Mesendoderm (in vitro differentiated cells): Measurements from ENCODE around the gene TEX14.
A peak's percentile ranks its signal among the peaks of the same experiment; 100 is the strongest.

ENCODE experiments used
- DNase-seq: peaks from one replicate; pipeline ENCODE4 v3.0.0; 2013
- H2AK5ac ChIP-seq: 2 replicates; pipeline ENCODE4 v1.6.1; 2013; ENCODE audit warnings: low read length, inconsistent platforms
- H2BK120ac ChIP-seq: 2 replicates; pipeline ENCODE4 v1.6.1; 2013; ENCODE audit warnings: low read depth, mild to moderate bottlenecking, low read length, moderate library complexity, mixed read lengths
- H2BK15ac ChIP-seq: replicated peaks from 2 replicates; pipeline ENCODE4 v1.6.1; 2013; ENCODE audit warnings: low read depth, mild to moderate bottlenecking, moderate library complexity
- H2BK5ac ChIP-seq: 2 replicates; pipeline ENCODE4 v1.6.1; 2013; ENCODE audit warnings: low read length, inconsistent platforms
- H3K18ac ChIP-seq: 2 replicates; pipeline ENCODE4 v1.6.1; 2013; ENCODE audit warnings: mild to moderate bottlenecking, low read length, mixed read lengths
- H3K23ac ChIP-seq: one replicate; pipeline ENCODE4 v1.6.1; 2013; ENCODE audit warnings: low read length
- H3K27ac ChIP-seq: 2 replicates; pipeline ENCODE4 v1.5.1; 2013; ENCODE audit warnings: low read depth, mild to moderate bottlenecking, inconsistent platforms, low read length, moderate library complexity
- H3K27me3 ChIP-seq: 2 replicates; pipeline ENCODE4 v1.6.1; 2013; ENCODE audit warnings: low read length, control low read depth, mild to moderate bottlenecking, inconsistent platforms; ENCODE audit not compliant: insufficient read depth, poor library complexity
- H3K36me3 ChIP-seq: 2 replicates; pipeline ENCODE4 v1.6.1; 2013; ENCODE audit warnings: low read length, inconsistent platforms; ENCODE audit not compliant: control insufficient read depth, insufficient read depth
- H3K4ac ChIP-seq: one replicate; pipeline ENCODE4 v1.6.1; 2013; ENCODE audit warnings: low read depth, mild to moderate bottlenecking, low read length, moderate library complexity
- H3K4me1 ChIP-seq: 2 replicates; pipeline ENCODE4 v1.6.1; 2013; ENCODE audit warnings: low read depth, low read length, inconsistent platforms; ENCODE audit not compliant: control insufficient read depth
- H3K4me2 ChIP-seq: 2 replicates; pipeline ENCODE4 v1.6.1; 2013; ENCODE audit warnings: low read length
- H3K4me3 ChIP-seq: 2 replicates; pipeline ENCODE4 v1.5.1; 2013; ENCODE audit warnings: mild to moderate bottlenecking, low read length
- H3K56ac ChIP-seq: one replicate; pipeline ENCODE4 v1.6.1; 2013; ENCODE audit warnings: low read length
- H3K79me1 ChIP-seq: 2 replicates; pipeline ENCODE4 v1.6.1; 2013; ENCODE audit warnings: low read length, inconsistent platforms
- H3K79me2 ChIP-seq: 2 replicates; pipeline ENCODE4 v1.6.1; 2013; ENCODE audit warnings: mild to moderate bottlenecking, low read length; ENCODE audit not compliant: control insufficient read depth, insufficient read depth
- H3K9ac ChIP-seq: 2 replicates; pipeline ENCODE4 v1.6.1; 2013; ENCODE audit warnings: low read length, inconsistent platforms
- H4K5ac ChIP-seq: one replicate; pipeline ENCODE4 v1.6.1; 2013; ENCODE audit warnings: low read length
- H4K8ac ChIP-seq: one replicate; pipeline ENCODE4 v1.6.1; 2013; ENCODE audit warnings: low read depth, mild to moderate bottlenecking, control low read depth, low read length, moderate library complexity
- WGBS: extraction: QIAGEN DNeasy Blood & Tissue Kit; methylation state at CpG from one replicate; pipeline ENCODE4 v1.1.7; 2013; ENCODE audit warnings: low lambda C conversion rate, missing lambda C conversion rate; ENCODE audit not compliant: insufficient coverage; ENCODE audit errors: extremely low coverage; 5-methylcytosine and 5-hydroxymethylcytosine counted together

TEX14 gene

GRCh38 chr17:58570758-58571157 is 121.1 kb downstream of the TEX14 start:
- H3K27ac ChIP-seq = no peak overlapping the region
- H3K56ac ChIP-seq = no peak overlapping the region
- no peak overlapping the region for H3K4ac ChIP-seq
- no peaks in the 10 kb centered on the region for H3K79me2 ChIP-seq
- no peak overlapping the region for H4K8ac ChIP-seq
- H3K79me1 ChIP-seq = no peaks in the 10 kb centered on the region
- no peaks in the 10 kb centered on the region for H3K36me3 ChIP-seq
- H4K5ac ChIP-seq = no peak overlapping the region
- no peak overlapping the region for H2BK120ac ChIP-seq
- H3K23ac ChIP-seq = no peak overlapping the region
- no peak overlapping the region for H3K4me3 ChIP-seq
- no peak overlapping the region for H3K4me2 ChIP-seq
- DNase-seq = no peak
- H2BK15ac ChIP-seq = no peak overlapping the region
- H3K4me1 ChIP-seq = no peaks in the 10 kb centered on the region
- WGBS = no CpG with 5 or more reads among the region's 4 CpGs
- H2BK5ac ChIP-seq = no peak overlapping the region
- H3K9ac ChIP-seq = no peak overlapping the region
- no peak overlapping the region for H3K18ac ChIP-seq
- H2AK5ac ChIP-seq = no peak overlapping the region
- H3K27me3 ChIP-seq = no peaks in the 10 kb centered on the region

- DNase-seq = no peak
- Histone ChIP-seq H4K5ac (no peak overlapping the region), H3K79me1 (no peaks in the 10 kb centered on the region)
Observed at GRCh38 chr17:58569196-58569595, 122.6 kb downstream of the TEX14 start.

GRCh38 chr17:58568044-58568799 is 123.6 kb downstream of the TEX14 start:
- no peaks in the 10 kb centered on the region for H3K79me2 ChIP-seq
- WGBS = no CpG with 5 or more reads among the region's 1 CpG
- no peak overlapping the region for H3K56ac ChIP-seq
- H3K36me3 ChIP-seq = no peaks in the 10 kb centered on the region
- H3K4me2 ChIP-seq = no peak overlapping the region
- H2AK5ac ChIP-seq = no peak overlapping the region
- no peaks in the 10 kb centered on the region for H3K79me1 ChIP-seq
- no peak overlapping the region for H3K4me3 ChIP-seq
- no peak overlapping the region for H2BK5ac ChIP-seq
- no peak overlapping the region for H3K23ac ChIP-seq
- H3K18ac ChIP-seq = no peak overlapping the region
- H2BK120ac ChIP-seq = no peak overlapping the region
- no peak overlapping the region for H2BK15ac ChIP-seq
- no peak overlapping the region for H3K27ac ChIP-seq
- H3K27me3 ChIP-seq = no peaks in the 10 kb centered on the region
- H3K4ac ChIP-seq = no peak overlapping the region
- H3K9ac ChIP-seq = no peak overlapping the region
- H3K4me1 ChIP-seq = no peaks in the 10 kb centered on the region
- DNase-seq = peak; percentile 12
- H4K5ac ChIP-seq = no peak overlapping the region
- H4K8ac ChIP-seq = no peak overlapping the region

More at GRCh38 chr17:58569196-58569595, 122.6 kb downstream of the TEX14 start:
- no peak overlapping the region for H3K56ac ChIP-seq
- H3K27me3 ChIP-seq = no peaks in the 10 kb centered on the region
- WGBS = no CpG with 5 or more reads among the region's 1 CpG
- H3K27ac ChIP-seq = no peak overlapping the region
- H3K4me3 ChIP-seq = no peak overlapping the region
- H3K18ac ChIP-seq = no peak overlapping the region
- H3K4me1 ChIP-seq = no peaks in the 10 kb centered on the region
- no peaks in the 10 kb centered on the region for H3K36me3 ChIP-seq
- H3K79me2 ChIP-seq = no peaks in the 10 kb centered on the region
- H2BK15ac ChIP-seq = no peak overlapping the region
- H3K9ac ChIP-seq = no peak overlapping the region
- no peak overlapping the region for H3K4me2 ChIP-seq
- no peak overlapping the region for H4K8ac ChIP-seq
- no peak overlapping the region for H3K23ac ChIP-seq
- H2AK5ac ChIP-seq = no peak overlapping the region
- H3K4ac ChIP-seq = no peak overlapping the region
- no peak overlapping the region for H2BK120ac ChIP-seq
- no peak overlapping the region for H2BK5ac ChIP-seq

GRCh38 chr17:58565389-58566311 is 126.2 kb downstream of the TEX14 start:
- no peak overlapping the region for H2BK15ac ChIP-seq
- H3K4me3 ChIP-seq = no peak overlapping the region
- no peak overlapping the region for H2AK5ac ChIP-seq
- H2BK5ac ChIP-seq = no peak overlapping the region
- H3K79me2 ChIP-seq = no peaks in the 10 kb centered on the region
- DNase-seq = peak; percentile 76
- peak overlapping the region; percentile 2 for H4K8ac ChIP-seq
- H4K5ac ChIP-seq = no peak overlapping the region
- H3K4me1 ChIP-seq = no peaks in the 10 kb centered on the region
- no peaks in the 10 kb centered on the region for H3K36me3 ChIP-seq
- H3K27ac ChIP-seq = no peak overlapping the region
- H3K18ac ChIP-seq = no peak overlapping the region
- H3K4ac ChIP-seq = no peak overlapping the region
- no peak overlapping the region for H3K4me2 ChIP-seq
- no peak overlapping the region for H3K23ac ChIP-seq
- H3K27me3 ChIP-seq = no peaks in the 10 kb centered on the region
- no peak overlapping the region for H3K56ac ChIP-seq
- no peak overlapping the region for H3K9ac ChIP-seq
- no CpG with 5 or more reads among the region's 8 CpGs for WGBS
- H3K79me1 ChIP-seq = no peaks in the 10 kb centered on the region
- H2BK120ac ChIP-seq = no peak overlapping the region

GRCh38 chr17:58564971-58565370 is 126.9 kb downstream of the TEX14 start:
- Histone ChIP-seq H3K23ac (no peak overlapping the region), H3K18ac (no peak overlapping the region), H4K5ac (no peak overlapping the region), H3K4me1 (no peaks in the 10 kb centered on the region), H2BK15ac (no peak overlapping the region), H3K4ac (no peak overlapping the region), H3K4me3 (no peak overlapping the region), H3K4me2 (no peak overlapping the region), H3K79me2 (no peaks in the 10 kb centered on the region), H2BK5ac (no peak overlapping the region), H4K8ac (no peak overlapping the region), H3K27me3 (no peaks in the 10 kb centered on the region), H3K27ac (no peak overlapping the region), H3K56ac (no peak overlapping the region), H3K79me1 (no peaks in the 10 kb centered on the region), H3K36me3 (no peaks in the 10 kb centered on the region), H2AK5ac (no peak overlapping the region), H2BK120ac (no peak overlapping the region), H3K9ac (no peak overlapping the region)
- WGBS = no CpG with 5 or more reads among the region's 1 CpG
- DNase-seq = no peak
